CD4-positive, alpha-beta T cell treated with Interleukin-12 subunit alpha and Interleukin-12 subunit beta, for 1 hour (primary cell): ENCODE results near the gene CEP76.
"Not testable (repeated sequence)": the region's sequence is repeated elsewhere in the genome, so short reads cannot be mapped to it uniquely, and the experiment has no call there.

Experiments used
- DNase-seq: peaks from one replicate; pipeline ENCODE4 v3.0.0-alpha.2; 2020

Gene CEP76

DNA sequence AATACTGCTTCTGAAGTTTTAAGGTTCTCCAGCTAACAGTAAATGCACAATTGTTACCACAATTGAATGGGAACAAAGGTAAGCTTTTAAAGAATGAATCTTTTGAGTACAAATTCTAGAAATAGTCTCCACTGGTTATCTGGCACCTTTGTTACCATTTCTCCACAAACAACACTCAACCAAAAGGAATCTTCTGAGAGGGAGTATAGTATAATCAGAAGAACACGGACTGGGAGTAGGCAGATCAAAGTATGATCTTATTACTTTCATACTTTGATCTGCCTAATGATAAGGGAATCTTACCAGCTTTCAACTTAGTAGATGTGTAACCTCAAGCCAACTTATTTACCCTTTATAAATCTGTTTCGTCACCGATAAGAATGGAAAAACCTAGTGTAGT is 1.4 kb downstream of the CEP76 start:
- peak; percentile 14 for DNase-seq

DNA sequence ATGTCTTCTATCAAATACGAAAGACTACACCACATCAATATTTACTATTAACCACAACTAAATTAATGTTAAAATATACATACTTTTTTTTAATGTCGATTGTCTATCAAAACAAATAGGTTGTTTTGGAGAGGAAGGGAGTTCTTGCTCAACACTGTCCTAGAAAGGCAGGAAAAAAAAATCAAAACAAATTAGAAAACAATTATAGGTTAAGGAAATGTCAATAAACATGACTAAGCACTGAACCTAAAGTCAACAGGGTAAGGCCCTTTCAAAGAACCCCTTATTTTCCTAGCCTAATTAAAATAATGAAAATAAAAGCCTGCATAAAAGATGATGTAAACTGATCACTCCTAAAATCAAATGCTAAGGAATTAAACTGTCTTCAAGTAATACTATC is 2.8 kb downstream of the CEP76 start:
- no peak for DNase-seq

DNA sequence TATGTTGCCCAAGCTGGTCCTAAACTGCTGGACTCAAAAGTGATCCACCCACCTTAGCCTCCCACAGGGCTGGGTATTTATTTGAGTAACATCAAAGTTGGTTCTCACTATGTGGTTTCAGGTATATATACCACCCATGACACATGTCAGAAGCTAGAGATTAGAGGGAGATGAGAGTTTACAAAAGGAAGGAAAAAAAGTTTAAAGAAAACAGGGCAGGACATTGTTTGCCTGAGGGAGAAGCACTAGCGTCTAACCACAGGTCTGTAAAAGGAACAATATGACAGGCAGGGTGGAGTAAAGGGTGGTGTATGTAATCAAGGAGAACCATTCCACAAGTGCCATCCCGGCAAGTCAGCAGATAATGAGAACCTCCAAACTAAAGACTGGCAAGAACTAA is 8.5 kb downstream of the CEP76 start:
- no peak for DNase-seq

DNA sequence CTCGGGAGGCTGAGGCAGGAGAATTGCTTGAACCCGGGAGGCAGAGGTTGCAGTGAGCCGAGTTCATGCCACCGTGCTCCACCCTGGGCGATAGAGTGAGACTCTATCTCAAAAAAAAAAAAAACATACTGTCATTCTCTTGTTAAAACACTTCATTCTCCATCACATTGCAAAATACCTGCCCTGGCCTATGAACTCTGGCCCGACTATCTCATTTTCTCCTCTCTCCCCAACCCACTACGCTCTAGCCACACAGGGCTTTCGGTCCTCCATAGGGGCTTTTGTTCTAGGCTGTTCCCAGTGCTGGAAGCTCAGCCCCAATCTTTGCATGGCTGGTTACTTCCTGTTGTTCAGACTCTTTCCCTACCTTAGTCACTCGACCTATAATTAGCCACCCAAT is 10.3 kb downstream of the CEP76 start:
- no peak for DNase-seq

DNA sequence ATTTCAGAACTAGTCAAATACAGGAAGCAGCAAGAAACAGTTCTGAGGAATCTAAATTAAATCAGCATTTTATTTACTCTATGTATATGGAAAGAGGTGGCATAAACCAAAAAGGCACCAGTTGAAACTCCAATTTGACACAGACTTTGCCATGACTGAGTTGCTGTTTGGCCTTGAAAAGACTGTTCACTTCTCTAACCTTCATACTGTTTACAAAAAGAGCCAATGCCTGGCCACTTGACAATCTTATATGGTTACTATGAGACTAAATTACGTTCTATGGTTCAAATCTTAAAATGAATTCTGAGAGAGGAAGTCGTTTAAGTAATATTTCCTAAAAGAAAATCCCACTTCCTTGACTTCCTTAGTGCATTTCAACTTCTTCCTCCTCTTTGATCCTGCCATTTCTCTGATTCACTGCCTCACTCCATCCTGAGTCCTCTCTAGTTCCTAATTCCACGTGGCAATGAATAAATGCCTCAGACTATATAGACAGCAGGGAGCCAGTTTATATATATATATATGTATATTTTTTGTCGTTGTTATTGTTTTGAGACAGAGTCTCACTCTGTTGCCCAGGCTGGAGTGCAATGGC is 13.2 kb downstream of the CEP76 start:
- no peak for DNase-seq

DNA sequence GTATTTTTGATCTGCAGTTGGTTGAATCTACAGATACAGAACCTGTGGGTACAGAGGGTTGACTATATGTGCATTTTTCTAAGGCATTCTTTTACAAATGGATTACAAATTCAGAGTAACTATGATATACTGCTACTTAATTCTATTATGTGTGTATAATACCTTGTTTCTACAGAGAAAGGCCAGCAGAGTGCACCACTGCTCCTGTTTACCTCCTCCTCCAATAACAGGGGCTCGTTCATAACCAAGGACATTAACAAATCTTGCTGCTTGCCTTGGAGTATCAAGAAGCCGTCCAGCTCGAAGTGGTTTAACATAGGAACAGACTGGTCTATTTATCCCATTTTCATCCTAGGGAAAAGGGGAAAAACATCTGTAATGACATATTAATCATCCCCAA is 16.4 kb downstream of the CEP76 start:
- DNase-seq, result no peak

DNA sequence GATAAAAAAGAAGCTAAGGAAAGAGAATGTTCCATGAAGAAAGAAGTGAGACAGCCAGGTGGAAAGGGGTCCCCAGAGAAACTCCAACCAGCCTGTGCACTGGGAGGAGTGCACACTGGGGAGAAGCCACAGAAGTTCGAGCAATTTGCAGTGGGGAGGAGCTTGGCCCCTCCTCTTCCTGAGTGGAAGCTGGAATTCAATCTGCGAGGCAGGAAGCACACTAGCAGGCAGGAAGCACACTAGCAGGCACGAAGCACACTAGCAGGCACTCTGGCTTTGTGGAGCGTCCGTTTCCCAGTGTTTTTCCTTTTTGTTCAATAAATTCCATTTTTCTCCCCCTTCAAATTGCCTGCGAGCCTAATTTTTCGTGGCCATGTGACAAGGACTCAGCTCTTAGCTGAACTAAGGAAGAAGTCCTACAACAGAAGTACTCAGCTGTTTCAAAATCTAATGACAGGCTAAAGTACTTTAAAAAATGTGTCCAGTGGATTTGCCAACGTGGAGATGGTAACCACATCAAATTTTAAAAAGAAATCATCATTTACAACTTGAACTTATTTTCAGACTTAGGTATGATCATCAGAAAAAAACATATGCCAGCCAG is 23.2 kb downstream of the CEP76 start:
- DNase-seq, result no peak

DNA sequence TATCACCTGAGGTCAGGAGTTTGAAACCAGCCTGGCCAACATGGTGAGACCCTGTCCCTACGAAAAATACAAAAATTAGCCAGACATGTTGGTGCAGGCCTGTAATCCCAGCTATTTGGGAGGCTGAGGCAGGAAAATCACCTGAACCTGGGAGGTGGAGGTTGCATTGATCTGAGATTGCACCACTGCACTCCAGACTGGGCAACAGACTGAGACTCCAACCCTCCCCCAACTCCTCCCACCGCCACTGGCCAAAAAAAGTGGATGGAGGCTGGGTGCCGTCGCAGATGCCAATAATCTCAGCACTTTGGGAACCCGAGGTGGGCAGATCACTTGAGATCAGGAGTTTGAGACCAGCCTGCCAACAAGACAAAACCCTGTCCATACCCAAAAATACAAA is 34.5 kb downstream of the CEP76 start:
- no peak for DNase-seq

DNA sequence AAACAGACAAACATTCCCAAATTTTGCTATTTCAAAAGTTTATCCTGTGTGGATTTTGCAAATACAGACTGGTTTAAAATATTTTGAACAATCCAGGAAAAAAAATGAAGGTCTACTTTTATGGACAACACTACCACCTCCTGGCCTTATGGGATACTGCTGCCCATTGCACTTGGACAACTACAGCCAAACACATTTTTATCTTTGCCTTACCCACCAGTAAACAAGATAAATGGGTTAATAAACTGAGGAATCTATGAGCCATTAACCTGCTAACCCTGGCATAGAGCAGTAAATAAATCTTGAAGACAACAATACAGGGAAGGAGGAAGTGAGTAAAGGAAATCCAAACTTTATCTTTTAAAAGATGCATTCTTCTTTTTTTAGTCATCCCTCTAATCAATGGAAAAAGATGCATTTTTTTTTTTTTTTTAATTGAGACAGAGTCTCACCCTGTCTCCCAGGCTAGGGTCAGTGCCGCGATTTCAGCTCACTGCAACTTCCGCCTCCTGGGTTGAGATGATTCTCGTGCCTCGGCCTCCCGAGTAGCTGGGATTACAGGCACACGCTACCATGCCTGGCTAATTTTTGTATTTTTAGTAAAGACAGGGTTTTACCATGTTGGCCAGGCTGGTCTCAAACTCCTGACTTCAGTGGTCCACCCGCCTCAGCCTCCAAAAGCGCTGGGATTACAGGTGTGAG is 42.5 kb downstream of the CEP76 start:
- peak; percentile 56 for DNase-seq

DNA sequence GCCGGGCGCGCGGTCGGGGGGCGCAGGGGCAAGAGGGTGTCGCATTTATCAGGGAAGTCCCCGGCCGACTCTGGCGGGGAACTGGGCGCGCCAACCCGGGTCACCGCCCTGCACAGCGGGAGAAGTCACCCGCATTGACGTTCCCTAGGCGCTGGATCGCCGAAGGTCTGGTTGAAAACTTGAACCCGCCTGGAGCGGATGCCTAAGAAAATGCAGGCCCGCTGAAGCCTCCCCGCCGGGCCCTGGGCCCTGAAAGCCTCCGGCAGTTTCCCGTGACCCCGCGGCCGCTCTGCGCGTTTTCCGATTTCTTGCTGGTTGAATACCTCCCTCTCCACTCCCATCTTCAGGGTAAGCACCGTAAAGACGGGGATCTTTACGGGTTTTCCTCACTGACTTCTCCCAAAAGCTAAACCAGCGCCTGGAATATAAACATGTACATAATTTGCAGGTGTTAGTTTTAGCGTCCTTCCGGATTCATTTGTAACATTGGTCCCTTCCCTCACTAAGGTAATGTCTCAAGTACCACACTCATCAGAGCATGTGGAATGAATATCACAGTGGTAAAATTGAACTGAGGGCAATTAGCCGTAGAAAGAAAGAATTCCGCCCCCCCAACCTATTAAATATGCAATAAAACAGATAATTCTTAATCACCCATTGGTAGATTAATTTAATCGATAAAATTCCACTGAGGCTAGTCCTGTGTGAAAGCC is 43.9 kb downstream of the CEP76 start:
- DNase-seq, result peak; percentile 27

DNA sequence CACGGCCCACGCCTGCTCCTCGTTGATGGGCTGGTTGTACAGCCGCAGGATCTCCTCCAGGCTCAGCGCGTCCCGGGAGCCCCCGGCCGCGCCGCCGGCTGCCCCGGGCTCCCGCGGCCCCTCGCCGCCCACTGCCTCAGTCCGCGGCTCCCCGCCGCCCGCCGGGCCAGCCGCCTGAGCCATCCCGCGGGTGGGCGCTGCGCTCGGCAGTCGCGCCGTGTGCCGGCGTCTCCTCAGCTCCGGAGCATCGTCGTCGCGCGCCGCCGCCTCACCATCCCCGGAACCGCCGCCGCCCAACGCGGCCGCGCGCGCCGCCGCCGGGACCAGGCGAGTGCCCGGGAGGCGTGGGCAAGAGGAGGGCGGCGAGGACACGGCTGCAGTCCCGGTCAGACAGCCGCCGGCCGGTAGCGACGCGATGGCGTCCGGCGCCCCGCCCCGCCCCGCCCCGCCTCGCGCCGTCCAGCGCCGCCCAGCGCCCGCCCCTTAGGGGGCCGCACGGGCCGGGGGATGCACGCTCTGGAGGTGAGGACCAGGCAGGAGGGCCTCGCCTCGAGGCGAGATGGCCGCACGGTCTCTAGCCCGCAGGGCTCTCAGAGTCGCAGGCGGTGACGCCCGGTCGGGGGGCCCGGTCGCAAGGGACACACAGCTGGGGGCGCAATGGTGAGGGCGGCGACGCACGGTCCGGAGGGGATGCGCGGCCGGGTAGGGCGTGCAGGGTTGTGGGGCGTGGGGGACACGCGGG is 44.7 kb downstream of the CEP76 start, which contains the start of gene SPIRE1:
TSS of gene SPIRE1 (minus strand) at position 424 of the 742 bp plus-strand sequence. CDS start at position 183, 241 bp downstream.
- DNase-seq, result peak; percentile 51

DNA sequence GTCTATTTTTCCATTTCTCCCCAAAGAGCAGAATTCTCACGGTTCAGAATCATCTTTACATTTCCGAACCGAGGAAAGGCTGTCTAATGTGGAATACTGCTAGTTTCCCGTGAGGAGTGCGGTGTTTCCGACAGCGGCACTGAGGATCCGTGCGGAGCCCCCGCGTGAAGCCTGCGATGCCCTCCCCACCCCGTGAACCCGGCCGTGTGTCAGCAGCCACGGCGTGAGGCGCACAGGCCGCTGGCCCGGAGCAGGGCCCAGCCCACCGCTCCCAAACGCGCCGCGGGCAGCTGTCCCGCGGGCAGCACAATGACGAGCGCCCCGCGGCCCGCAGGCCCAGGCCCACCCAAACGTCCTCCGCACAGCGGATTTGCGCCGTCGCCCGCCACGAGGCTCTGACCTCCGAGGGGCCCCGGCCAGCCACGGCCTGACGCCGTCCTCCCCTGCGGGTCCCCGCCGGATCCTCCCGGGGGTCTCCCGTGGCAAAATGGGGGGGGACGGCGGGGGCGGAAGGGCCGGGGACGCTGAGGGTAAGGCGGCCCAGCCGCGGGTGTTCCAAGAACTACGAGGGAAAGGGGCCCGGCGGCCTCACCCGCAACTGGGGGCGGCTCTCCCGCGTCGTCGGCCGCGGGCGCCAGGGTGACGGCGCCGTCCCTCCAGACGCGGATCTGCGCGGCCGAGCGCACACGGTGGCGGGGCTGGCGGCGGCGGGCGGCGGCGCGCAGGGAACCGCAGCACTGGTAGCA is 45.4 kb downstream of the CEP76 start:
- DNase-seq, result peak; percentile 20

DNA sequence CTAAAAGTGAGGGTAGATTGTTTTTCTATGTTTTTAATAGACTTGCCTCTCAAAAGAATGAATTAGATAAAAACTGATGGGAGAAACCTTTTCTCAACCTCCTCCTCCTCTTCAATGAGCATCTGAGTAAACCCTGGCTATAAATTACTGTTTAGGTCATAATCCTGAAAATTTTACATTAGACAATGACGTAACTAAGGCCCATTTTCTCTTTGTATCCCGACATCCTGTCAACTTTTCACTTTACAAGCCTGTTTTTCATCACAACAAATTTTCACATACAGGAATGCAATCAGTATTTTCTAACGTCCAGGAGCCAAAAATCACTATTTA is 46.0 kb downstream of the CEP76 start:
- no peak for DNase-seq

DNA sequence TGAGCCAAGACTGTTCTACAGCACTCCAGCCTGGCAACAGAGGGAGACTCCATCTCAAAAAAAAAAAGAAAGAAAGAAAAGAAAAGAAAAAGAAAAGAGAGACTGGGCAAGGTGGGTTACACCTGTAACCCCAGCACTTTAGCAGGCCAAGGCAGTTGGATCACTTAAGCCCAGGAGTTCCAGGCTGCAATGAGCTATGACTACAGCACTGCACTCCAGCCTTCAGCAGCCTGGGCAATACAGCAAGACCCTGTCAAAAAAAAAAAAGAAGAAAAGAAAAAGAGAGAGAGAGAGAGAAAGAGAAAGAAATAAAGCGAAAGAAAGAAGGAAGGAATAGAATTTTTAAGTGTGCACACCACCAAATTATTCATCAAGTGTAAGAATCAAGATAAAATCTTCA is 47.6 kb downstream of the CEP76 start:
- no peak for DNase-seq

DNA sequence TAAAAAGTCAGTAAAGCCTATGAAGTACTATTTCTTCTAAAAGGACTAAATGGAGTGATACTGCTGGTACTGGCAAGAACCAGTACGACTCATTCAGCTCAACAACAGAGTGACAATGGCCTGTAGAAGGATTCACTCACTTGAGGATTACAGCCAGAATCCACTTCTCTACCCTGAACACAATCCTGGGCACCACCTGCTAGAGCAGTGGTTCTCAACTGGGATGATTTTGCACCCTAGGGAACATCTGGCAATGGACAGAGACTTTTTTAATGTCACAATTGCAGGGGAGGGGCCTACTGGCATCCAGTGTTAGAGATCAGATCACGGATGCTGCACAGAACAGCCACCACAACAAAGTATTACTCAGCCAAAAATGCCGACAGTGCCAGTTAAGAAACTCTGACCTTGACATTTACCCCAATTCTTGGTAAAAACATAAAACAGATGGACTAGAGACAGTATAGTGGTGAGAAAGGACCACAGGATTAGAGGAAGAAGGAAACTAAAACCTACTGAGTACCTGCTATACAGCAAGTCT is 49.6 kb downstream of the CEP76 start:
- no peak for DNase-seq

DNA sequence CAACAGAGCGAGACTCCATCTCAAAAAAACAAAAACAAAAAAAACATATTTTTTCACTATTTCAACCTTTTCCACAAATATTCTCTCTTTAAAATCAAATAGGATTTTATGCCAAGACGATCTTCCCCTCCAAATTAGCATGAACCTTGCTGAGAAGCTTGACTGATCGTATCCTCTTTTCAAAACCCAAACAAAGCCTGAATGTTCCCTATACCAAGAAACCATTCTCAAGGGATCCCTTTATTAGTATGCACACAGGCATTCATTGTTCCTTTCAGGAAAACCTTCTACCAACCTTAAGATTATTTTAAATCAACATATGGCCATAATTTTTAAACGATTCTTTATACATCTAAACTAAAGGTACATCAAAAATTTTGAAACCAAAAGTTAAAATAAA is 50.9 kb downstream of the CEP76 start:
- DNase-seq, result no peak

DNA sequence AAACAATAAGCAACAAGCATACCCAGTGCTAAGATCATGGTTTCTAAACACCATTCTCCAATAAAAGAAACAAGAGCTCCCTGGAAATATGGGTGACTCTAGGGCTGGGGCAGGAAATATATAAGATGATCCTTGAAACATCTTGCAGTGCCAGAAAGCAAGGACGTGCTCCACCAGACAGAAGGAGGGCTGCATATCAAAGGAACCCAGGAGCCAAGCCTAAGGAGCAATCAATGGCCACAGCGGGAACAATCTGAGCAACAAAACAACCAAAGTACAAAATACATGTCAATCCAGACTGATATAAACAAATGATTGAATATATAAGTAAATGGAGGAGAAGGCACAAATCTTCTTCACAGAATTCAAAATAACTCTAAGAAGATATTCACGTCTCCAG is 54.8 kb downstream of the CEP76 start:
- no peak for DNase-seq

DNA sequence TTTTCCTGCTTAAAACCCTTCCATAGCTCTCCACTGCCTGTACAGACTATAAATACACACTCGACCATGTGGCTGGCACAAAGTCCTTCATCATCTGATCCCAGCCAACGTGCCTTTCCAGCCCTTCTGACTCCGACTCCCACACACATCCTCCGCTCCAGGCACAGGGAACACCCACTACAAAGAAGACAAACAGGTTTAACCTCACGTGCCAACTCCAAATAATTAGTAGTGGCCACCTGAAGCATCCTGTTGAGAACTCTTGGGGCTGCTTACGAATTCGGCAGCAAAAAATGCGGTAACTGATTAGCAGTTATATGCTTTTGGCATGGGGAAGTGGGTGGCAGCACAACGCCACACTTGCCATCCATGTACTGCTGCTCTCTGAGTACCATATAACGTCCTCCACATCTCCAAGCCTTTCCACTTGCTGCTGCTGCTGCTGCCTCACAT is 56.7 kb downstream of the CEP76 start:
- DNase-seq, result no peak

DNA sequence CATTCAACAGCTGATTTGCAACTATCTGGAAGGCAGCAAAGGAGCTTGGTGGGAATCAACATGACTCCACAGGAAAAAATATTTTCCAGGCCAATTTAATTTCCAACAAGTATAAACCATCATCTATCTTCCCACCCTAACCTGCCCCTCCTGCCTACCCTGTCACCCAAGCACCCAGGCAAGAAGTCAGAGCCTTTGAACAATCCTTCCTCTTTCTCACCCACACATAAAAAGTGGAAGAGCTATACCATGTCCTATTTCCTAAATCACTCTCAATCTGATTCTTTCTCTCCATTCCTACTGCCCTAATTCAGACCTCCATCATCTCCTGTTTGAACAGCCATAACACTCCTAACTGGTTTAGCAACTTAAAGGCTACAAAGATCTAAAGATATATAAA is 57.3 kb downstream of the CEP76 start:
- DNase-seq, result no peak

DNA sequence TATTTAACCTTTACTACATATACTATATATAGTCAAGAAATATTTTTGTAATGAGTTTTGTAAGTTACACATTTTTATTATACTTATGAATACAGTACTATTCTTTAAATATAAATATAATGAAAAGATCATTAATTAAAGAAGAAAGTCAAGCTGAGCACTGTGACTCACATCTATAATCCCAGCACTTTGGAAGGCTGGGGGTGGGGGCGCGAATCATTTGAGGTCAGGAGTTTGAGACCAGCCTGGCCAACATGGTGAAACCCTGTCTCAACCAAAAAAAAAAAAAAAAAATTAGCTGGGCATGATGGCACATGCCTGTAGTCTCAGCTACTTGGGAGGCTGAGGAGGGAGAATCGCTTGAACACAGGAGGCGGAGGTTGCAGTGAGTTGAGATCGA is 58.8 kb downstream of the CEP76 start:
- DNase-seq, result not testable (repeated sequence)

DNA sequence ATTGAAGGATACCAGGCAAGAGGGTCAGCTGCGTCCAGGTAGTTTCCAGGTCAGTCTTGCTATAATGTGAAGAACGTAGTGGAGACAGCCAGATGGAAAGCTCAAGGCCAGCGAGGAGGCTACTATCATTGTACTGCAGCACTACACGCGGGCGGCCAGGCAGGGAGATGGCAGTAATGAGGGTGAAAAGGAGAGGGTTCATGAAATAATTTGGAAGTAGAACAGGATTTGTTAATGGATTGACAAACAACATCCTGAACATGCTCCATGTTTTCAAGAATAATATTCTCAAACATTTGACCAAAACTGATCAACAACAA is 61.7 kb downstream of the CEP76 start:
- DNase-seq, result no peak
